ENCODE data around the gene FCMR. TPM values are rescaled to one million over a fixed set of nuclear protein-coding genes. Genes with fewer than 3 reads are reported as not detected.

Gene FCMR
- total and polyA plus RNA-seq, 10 donors: 136 to 269 (median 235) TPM

GRCh38 chr1:206957639-206958038 lies 35.9 kb upstream of the FCMR start:
- no peaks in the 10 kb centered on the region for H3K9me3 ChIP-seq
- TF ChIP-seq POLR2AphosphoS5 (IDR thresholded peaks at IDR 0.05): no peak
- no peak for TF ChIP-seq POLR2A (IDR thresholded peaks at IDR 0.05)
- TF ChIP-seq, protein P1, sequence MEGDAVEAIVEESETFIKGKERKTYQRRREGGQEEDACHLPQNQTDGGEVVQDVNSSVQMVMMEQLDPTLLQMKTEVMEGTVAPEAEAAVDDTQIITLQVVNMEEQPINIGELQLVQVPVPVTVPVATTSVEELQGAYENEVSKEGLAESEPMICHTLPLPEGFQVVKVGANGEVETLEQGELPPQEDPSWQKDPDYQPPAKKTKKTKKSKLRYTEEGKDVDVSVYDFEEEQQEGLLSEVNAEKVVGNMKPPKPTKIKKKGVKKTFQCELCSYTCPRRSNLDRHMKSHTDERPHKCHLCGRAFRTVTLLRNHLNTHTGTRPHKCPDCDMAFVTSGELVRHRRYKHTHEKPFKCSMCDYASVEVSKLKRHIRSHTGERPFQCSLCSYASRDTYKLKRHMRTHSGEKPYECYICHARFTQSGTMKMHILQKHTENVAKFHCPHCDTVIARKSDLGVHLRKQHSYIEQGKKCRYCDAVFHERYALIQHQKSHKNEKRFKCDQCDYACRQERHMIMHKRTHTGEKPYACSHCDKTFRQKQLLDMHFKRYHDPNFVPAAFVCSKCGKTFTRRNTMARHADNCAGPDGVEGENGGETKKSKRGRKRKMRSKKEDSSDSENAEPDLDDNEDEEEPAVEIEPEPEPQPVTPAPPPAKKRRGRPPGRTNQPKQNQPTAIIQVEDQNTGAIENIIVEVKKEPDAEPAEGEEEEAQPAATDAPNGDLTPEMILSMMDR (IDR thresholded peaks at IDR 0.05 in 8 of 11, conservative IDR thresholded peaks at IDR 0.05 in 3 of 11): no peak
- H3K27ac ChIP-seq: no peak overlapping the region
- no peak overlapping the region for H3K4me3 ChIP-seq
- H3K36me3 ChIP-seq: no peaks in the 10 kb centered on the region
- no peak for DNase-seq
- no peaks in the 10 kb centered on the region for H3K27me3 ChIP-seq (replicated peaks in 1 of 7)
- 82 to 98% (median 91%) methylated on average over 5 of the region's 5 CpGs for WGBS, 5 donors
- intact Hi-C loops (cut with DNase I; ENCODE audit: low total_unique reads): no loop called here
- peaks cover 0 to 9% (median 4%) of the 10 kb centered on the region in 6 donors for H3K4me1 ChIP-seq

DNA sequence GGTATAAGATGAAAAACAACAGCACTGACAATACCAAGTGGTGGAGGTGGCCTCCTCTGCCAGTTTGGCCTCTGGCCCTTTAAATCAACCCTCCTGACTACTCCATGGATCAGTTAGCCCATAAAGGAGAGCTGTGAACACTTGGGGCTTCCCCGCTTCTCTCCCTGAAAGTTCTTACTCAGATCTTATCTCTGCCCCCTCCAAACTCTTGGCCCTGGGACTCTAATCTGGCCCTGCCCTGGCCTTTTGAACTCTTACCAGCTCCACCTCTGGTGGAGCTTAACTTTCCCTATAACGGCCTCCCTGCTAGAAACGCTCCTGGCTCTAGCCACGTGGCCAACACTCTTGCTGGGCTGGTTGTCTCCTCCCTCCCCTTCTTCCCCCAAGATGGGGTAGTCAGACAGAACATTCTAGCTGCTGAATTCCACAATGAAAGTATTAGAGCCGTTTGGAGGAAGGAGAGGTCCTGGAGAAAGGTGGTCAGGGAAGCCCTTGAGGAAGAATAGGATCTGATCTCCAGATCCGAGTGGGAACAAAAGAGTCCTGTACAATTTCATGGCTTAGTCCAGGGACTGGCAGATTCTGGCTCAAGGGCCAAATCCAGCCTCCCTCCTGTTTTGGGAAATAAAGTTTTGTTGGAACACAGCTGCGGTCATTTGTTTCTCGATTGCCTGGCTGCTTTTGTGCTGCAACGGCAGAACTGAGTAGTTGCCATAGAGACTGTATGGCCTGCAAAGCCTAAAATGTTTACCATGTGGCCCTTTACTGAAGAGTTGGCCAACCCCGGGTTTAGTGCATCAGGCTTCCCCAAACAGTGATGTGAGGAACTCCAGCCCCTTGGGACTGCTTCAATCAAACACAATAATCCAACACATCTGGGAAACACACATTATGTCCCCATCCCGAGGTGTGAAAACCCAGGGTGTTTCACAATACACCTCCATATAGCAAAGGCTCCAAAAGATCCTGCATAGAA lies 34.0 kb upstream of the FCMR start:
- intact Hi-C loops (cut with DNase I; ENCODE audit: low total_unique reads): no loop called here
- WGBS, 5 donors: 72 to 84% (median 74%) methylated on average over 11 of the region's 11 CpGs
- no peaks in the 10 kb centered on the region for H3K4me1 ChIP-seq

GRCh38 chr1:206954459-206955342 lies 33.0 kb upstream of the FCMR start:
- H3K9me3 ChIP-seq: peaks cover 0 to 2% (median 0%) of the 10 kb centered on the region in 8 donors
- no peak overlapping the region for H3K4me3 ChIP-seq
- intact Hi-C loops (cut with DNase I; ENCODE audit: low total_unique reads): no loop called here
- TF ChIP-seq, protein P1 (IDR thresholded peaks at IDR 0.05 in 8 of 11, conservative IDR thresholded peaks at IDR 0.05 in 3 of 11): no peak
- no peak for TF ChIP-seq POLR2A (IDR thresholded peaks at IDR 0.05)
- TF ChIP-seq POLR2AphosphoS5 (IDR thresholded peaks at IDR 0.05): no peak
- no peaks in the 10 kb centered on the region for H3K36me3 ChIP-seq
- no peaks in the 10 kb centered on the region for H3K4me1 ChIP-seq
- 72 to 79% (median 76%) methylated on average over 10 of the region's 10 CpGs for WGBS, 5 donors
- no peaks in the 10 kb centered on the region for H3K27me3 ChIP-seq (replicated peaks in 1 of 7)
- H3K27ac ChIP-seq: no peak overlapping the region
- no peak for DNase-seq

More for the DNA sequence above, 34.0 kb upstream of the FCMR start:
- no peak for DNase-seq
- no peak for TF ChIP-seq POLR2AphosphoS5 (IDR thresholded peaks at IDR 0.05)
- TF ChIP-seq POLR2A (IDR thresholded peaks at IDR 0.05): no peak
- TF ChIP-seq, protein P1 (IDR thresholded peaks at IDR 0.05 in 8 of 11, conservative IDR thresholded peaks at IDR 0.05 in 3 of 11): no peak
- Histone ChIP-seq H3K27me3 (replicated peaks in 1 of 7) (no peaks in the 10 kb centered on the region), H3K36me3 (no peaks in the 10 kb centered on the region), H3K9me3 (no peaks in the 10 kb centered on the region), H3K27ac (no peak overlapping the region), H3K4me3 (no peak overlapping the region)
